Caco-2 (cell line): Measurements from ENCODE around the gene NOS3. TPM values are rescaled to one million over a fixed set of nuclear protein-coding genes. Genes with fewer than 3 reads are reported as not detected.

Experiments
- BruUV-seq: library from RNA; stranded (reverse); fragments of 400-500 nt; replicated peaks from 2 replicates; lab custom pipeline; 2021; lab: Mats Ljungman, UMichigan
- CTCF ChIA-PET: fragments of 300-600 bp; sonication (Branson Sonifier 250); formaldehyde crosslinking; loops from one replicate; lab custom pipeline; 2022; ENCODE audit warnings: antibody characterized with exemption; lab: Charles Lee
- POLR2A ChIA-PET: fragments of 300-600 bp; sonication (Branson Sonifier 250); formaldehyde crosslinking; loops from one replicate; lab custom pipeline; 2022; ENCODE audit warnings: antibody characterized with exemption; lab: Charles Lee
- DNase-seq, 2 experiments: peaks; one replicate each; pipeline versions ENCODE4 v3.0.0 to v3.0.0-alpha.2; 2020 to 2022
- H3K27me3 ChIP-seq: replicated peaks from 2 replicates; pipeline ENCODE4 v1.6.0; 2011; ENCODE audit warnings: low read length; ENCODE audit not compliant: control insufficient read depth, insufficient read depth
- H3K36me3 ChIP-seq: 2 replicates; pipeline ENCODE4 v1.5.1; 2011; ENCODE audit warnings: low read length; ENCODE audit not compliant: control insufficient read depth, insufficient read depth
- H3K4me1 ChIP-seq: fragments of 250-450 bp; sonication (Bioruptor Pico); 2 replicates; pipeline ENCODE4 v1.5.1; 2020; ENCODE audit warnings: mild to moderate bottlenecking
- H3K4me3 ChIP-seq: 2 replicates; pipeline ENCODE4 v1.5.1; 2011; ENCODE audit warnings: low read depth, mild to moderate bottlenecking, control low read depth, low read length
- H3K9me3 ChIP-seq: fragments of 250-450 bp; sonication (Bioruptor Pico); 2 replicates; pipeline ENCODE4 v1.5.1; 2020; ENCODE audit warnings: mild to moderate bottlenecking, moderate library complexity
- H3K27ac Mint-ChIP-seq: one replicate; pipeline ENCODE4 v1.8.0; 2022; ENCODE audit warnings: mixed read lengths; ENCODE audit not compliant: unreplicated experiment
- H3K27me3 Mint-ChIP-seq: one replicate; pipeline ENCODE4 v1.8.0; 2022; ENCODE audit warnings: mixed read lengths; ENCODE audit not compliant: insufficient read depth, unreplicated experiment
- H3K36me3 Mint-ChIP-seq: one replicate; pipeline ENCODE4 v1.8.0; 2022; ENCODE audit warnings: mild to moderate bottlenecking, mixed read lengths; ENCODE audit not compliant: insufficient read depth, unreplicated experiment
- H3K4me1 Mint-ChIP-seq: one replicate; pipeline ENCODE4 v1.8.0; 2022; ENCODE audit warnings: low read depth, mixed read lengths; ENCODE audit not compliant: unreplicated experiment
- H3K4me3 Mint-ChIP-seq: one replicate; pipeline ENCODE4 v1.8.0; 2022; ENCODE audit warnings: mild to moderate bottlenecking, moderate library complexity, mixed read lengths; ENCODE audit not compliant: unreplicated experiment
- H3K9me3 Mint-ChIP-seq: one replicate; pipeline ENCODE4 v1.8.0; 2022; ENCODE audit warnings: mixed read lengths; ENCODE audit not compliant: unreplicated experiment
- CTCF ChIP-seq, 2 experiments: fragments of 200-600 bp in 1 of 2; IDR thresholded peaks; 1 replicate in 1 of 2; 2 replicates in 1 of 2; pipeline versions ENCODE4 v1.5.1 to v1.8.0; 2011 to 2022; ENCODE audit warnings: antibody characterized with exemption in 1 of 2, control low read depth in 1 of 2, inconsistent platforms in 1 of 2, low read depth in 1 of 2, low read length in 1 of 2, mild to moderate bottlenecking in 1 of 2, moderate library complexity in 1 of 2; ENCODE audit not compliant: insufficient read depth in 1 of 2, severe bottlenecking in 1 of 2, unreplicated experiment in 1 of 2
- intact Hi-C: fragments of 100-400 bp; cut with micrococcal nuclease; formaldehyde crosslinking; loops from one replicate; pipeline ENCODE4 v1.10.0; 2022; ENCODE audit not compliant: unreplicated experiment
- total RNA-seq: library from RNA; stranded (reverse); gene quantifications from 2 replicates; pipeline ENCODE4 v1.2.3, GENCODE V29; 2022

NOS3 gene
- total RNA-seq, 1 experiment from 2014 or later = 1.1 TPM

GRCh38 chr7:150953061-150953997, 37.5 kb upstream of the NOS3 start:
- Mint-ChIP-seq H3K27me3 (peaks cover 10% of the 10 kb centered on the region), H3K36me3 (no peaks in the 10 kb centered on the region), H3K9me3 (no peaks in the 10 kb centered on the region), H3K27ac (no peak overlapping the region), H3K4me3 (no peak overlapping the region), H3K4me1 (no peaks in the 10 kb centered on the region)
- POLR2A ChIA-PET = no interaction called here
- CTCF ChIA-PET = no interaction called here
- BruUV-seq = no TSS peak
- Histone ChIP-seq H3K9me3 (no peaks in the 10 kb centered on the region), H3K27me3 (no peaks in the 10 kb centered on the region), H3K4me3 (no peak overlapping the region), H3K36me3 (no peaks in the 10 kb centered on the region), H3K4me1 (no peaks in the 10 kb centered on the region)
- no peak for TF ChIP-seq CTCF (IDR thresholded peaks at IDR 0.05; ENCODE audit: insufficient read depth in 1 of 2, low read depth in 1 of 2, low read length in 1 of 2, severe bottlenecking in 1 of 2, unreplicated experiment in 1 of 2)
- no peak for DNase-seq
- intact Hi-C loops = no loop called here

- no peaks in the 10 kb centered on the region for H3K9me3 ChIP-seq
- ChIA-PET POLR2A (interaction anchor here (0.6 kb wide), 1 partner anchor 17 kb away, joined by 5 read pairs; no protein-coding TSS in a partner anchor), CTCF (no interaction called here)
- no peaks in the 10 kb centered on the region for H3K36me3 ChIP-seq
- H3K9me3 Mint-ChIP-seq = no peaks in the 10 kb centered on the region
- intact Hi-C loops = no loop called here
- no peaks in the 10 kb centered on the region for H3K27me3 ChIP-seq
- H3K4me3 ChIP-seq = no peak overlapping the region
- TF ChIP-seq CTCF (IDR thresholded peaks at IDR 0.05; ENCODE audit: insufficient read depth in 1 of 2, low read depth in 1 of 2, low read length in 1 of 2, severe bottlenecking in 1 of 2, unreplicated experiment in 1 of 2) = no peak
- H3K4me1 Mint-ChIP-seq = no peaks in the 10 kb centered on the region
- DNase-seq = no peak
- no peak overlapping the region for H3K27ac Mint-ChIP-seq
- no TSS peak for BruUV-seq
- no peaks in the 10 kb centered on the region for H3K4me1 ChIP-seq
- peaks cover 9% of the 10 kb centered on the region for H3K27me3 Mint-ChIP-seq
- H3K36me3 Mint-ChIP-seq = no peaks in the 10 kb centered on the region
- no peak overlapping the region for H3K4me3 Mint-ChIP-seq
Measured at GRCh38 chr7:150954201-150954985, 36.4 kb upstream of the NOS3 start.

GRCh38 chr7:150954986-150955518, 35.8 kb upstream of the NOS3 start:
- Histone ChIP-seq H3K27me3 (no peaks in the 10 kb centered on the region), H3K4me1 (no peaks in the 10 kb centered on the region), H3K9me3 (no peaks in the 10 kb centered on the region), H3K4me3 (no peak overlapping the region), H3K36me3 (no peaks in the 10 kb centered on the region)
- no peak overlapping the region for H3K27ac Mint-ChIP-seq
- POLR2A ChIA-PET = no interaction called here
- no peaks in the 10 kb centered on the region for H3K36me3 Mint-ChIP-seq
- intact Hi-C loops = no loop called here
- CTCF ChIA-PET = no interaction called here
- no peaks in the 10 kb centered on the region for H3K4me1 Mint-ChIP-seq
- DNase-seq = peak in 1 of 2 experiments; percentile 31
- BruUV-seq = no TSS peak
- no peak overlapping the region for H3K4me3 Mint-ChIP-seq
- peaks cover 12% of the 10 kb centered on the region for H3K27me3 Mint-ChIP-seq
- no peaks in the 10 kb centered on the region for H3K9me3 Mint-ChIP-seq
- TF ChIP-seq CTCF (IDR thresholded peaks at IDR 0.05; ENCODE audit: insufficient read depth in 1 of 2, low read depth in 1 of 2, low read length in 1 of 2, severe bottlenecking in 1 of 2, unreplicated experiment in 1 of 2) = no peak
